Stimulated activated CD4-positive, alpha-beta T cell treated with anti-CD3 and anti-CD28 coated beads, Interleukin-4, amount 100 ng/mL, for 24 hours (primary cell): ENCODE data around the gene PACRG.

Experiments used
- DNase-seq: peaks from one replicate; pipeline ENCODE4 v3.0.0-alpha.2; 2020

PACRG gene

GRCh38 chr6:162873537-162873936 lies 145.8 kb downstream of the PACRG start:
- DNase-seq = no peak

- DNase-seq = no peak
Observed at GRCh38 chr6:162875070-162875469, 147.3 kb downstream of the PACRG start.

GRCh38 chr6:162882801-162883481 lies 155.2 kb downstream of the PACRG start:
- no peak for DNase-seq

- no peak for DNase-seq
Observed at GRCh38 chr6:162887981-162888689, 160.4 kb downstream of the PACRG start.

GRCh38 chr6:162889303-162889702 lies 161.5 kb downstream of the PACRG start:
- DNase-seq = no peak

- no peak for DNase-seq
Observed at GRCh38 chr6:162898011-162898410, 170.2 kb downstream of the PACRG start.

- DNase-seq = no peak
Observed at GRCh38 chr6:162899148-162899547, 171.4 kb downstream of the PACRG start.

- no peak for DNase-seq
Observed at GRCh38 chr6:162900503-162900902, 172.7 kb downstream of the PACRG start.

- DNase-seq = no peak
Observed at GRCh38 chr6:162904069-162904663, 176.4 kb downstream of the PACRG start.

- no peak for DNase-seq
Observed at GRCh38 chr6:162906479-162906878, 178.7 kb downstream of the PACRG start.

GRCh38 chr6:162907876-162908481 lies 180.2 kb downstream of the PACRG start:
- no peak for DNase-seq

GRCh38 chr6:162913206-162913605 lies 185.4 kb downstream of the PACRG start:
- DNase-seq = no peak

- no peak for DNase-seq
Observed at GRCh38 chr6:162917506-162917905, 189.7 kb downstream of the PACRG start.

GRCh38 chr6:162921062-162921461 lies 193.3 kb downstream of the PACRG start:
- no peak for DNase-seq

- no peak for DNase-seq
Observed at GRCh38 chr6:162921510-162922040, 193.8 kb downstream of the PACRG start.

GRCh38 chr6:162922563-162923166 lies 194.9 kb downstream of the PACRG start:
- no peak for DNase-seq

GRCh38 chr6:162934844-162935243 lies 207.1 kb downstream of the PACRG start:
- DNase-seq = no peak

- DNase-seq = no peak
Observed at GRCh38 chr6:162940426-162940825, 212.7 kb downstream of the PACRG start.

GRCh38 chr6:162941128-162941527 lies 213.4 kb downstream of the PACRG start:
- no peak for DNase-seq

GRCh38 chr6:162942866-162943265 lies 215.1 kb downstream of the PACRG start:
- DNase-seq = no peak

- no peak for DNase-seq
Observed at GRCh38 chr6:162943369-162943768, 215.6 kb downstream of the PACRG start.

- DNase-seq = no peak
Observed at GRCh38 chr6:162951164-162951743, 223.5 kb downstream of the PACRG start.

GRCh38 chr6:162952423-162952822 lies 224.6 kb downstream of the PACRG start:
- DNase-seq = no peak
